Measurements from ENCODE around the gene ARL16.

ARL16 gene

GRCh38 chr17:81712468-81713003 is 28.9 kb upstream of the ARL16 start:
- DNase-seq (no peak), ATAC-seq (no peak)

GRCh38 chr17:81711814-81712467 is 28.3 kb upstream of the ARL16 start, which contains the start of gene SLC25A10:
Gene SLC25A10, plus strand, starts transcription at chr17:81712284. Its CDS starts 143 bp downstream, at chr17:81712427.
- peak; percentile 86 for DNase-seq
- ATAC-seq = peak; percentile 86

GRCh38 chr17:81710514-81711308 is 27.1 kb upstream of the ARL16 start:
- ATAC-seq (no peak), DNase-seq (peak; percentile 30)

- no peak for ATAC-seq
Observed at GRCh38 chr17:81708739-81709185, 25.2 kb upstream of the ARL16 start.

GRCh38 chr17:81707725-81708646 is 24.4 kb upstream of the ARL16 start:
- no peak for ATAC-seq
- DNase-seq = no peak

More at GRCh38 chr17:81708739-81709185, 25.2 kb upstream of the ARL16 start:
- DNase-seq = no peak

GRCh38 chr17:81706757-81707624 is 23.4 kb upstream of the ARL16 start:
- ATAC-seq (no peak), DNase-seq (no peak)

- DNase-seq (no peak), ATAC-seq (no peak)
Observed at GRCh38 chr17:81706232-81706611, 22.6 kb upstream of the ARL16 start.

- DNase-seq (no peak), ATAC-seq (no peak)
Observed at GRCh38 chr17:81705518-81706231, 22.1 kb upstream of the ARL16 start.

GRCh38 chr17:81703747-81704654 is 20.4 kb upstream of the ARL16 start:
- no peak for DNase-seq
- ATAC-seq = no peak

- ATAC-seq (peak; percentile 86), DNase-seq (peak; percentile 93)
Observed at GRCh38 chr17:81702934-81703746, 19.5 kb upstream of the ARL16 start, which contains the start of gene MRPL12. Gene MRPL12, plus strand, starts transcription at chr17:81703367. Its CDS starts 135 bp downstream, at chr17:81703502.

GRCh38 chr17:81701288-81702071 is 17.9 kb upstream of the ARL16 start:
- DNase-seq (peak; percentile 49), ATAC-seq (peak; percentile 25)

- DNase-seq = no peak
- no peak for ATAC-seq
Observed at GRCh38 chr17:81700353-81701287, 17.0 kb upstream of the ARL16 start.

GRCh38 chr17:81697261-81698044 is 13.9 kb upstream of the ARL16 start:
- ATAC-seq = no peak
- DNase-seq = no peak

- no peak for ATAC-seq
- DNase-seq = no peak
Observed at GRCh38 chr17:81696218-81696941, 12.8 kb upstream of the ARL16 start.

- ATAC-seq (no peak), DNase-seq (no peak)
Observed at GRCh38 chr17:81695801-81696200, 12.2 kb upstream of the ARL16 start.
